ENCODE data around the gene HFE. TPM values are rescaled to one million over a fixed set of nuclear protein-coding genes. Genes with fewer than 3 reads are reported as not detected.
"Not testable (repeated sequence)": the region's sequence is repeated elsewhere in the genome, so short reads cannot be mapped to it uniquely, and the experiment has no call there.

Gene HFE
- total RNA-seq, 2 experiments from 2014 or later, result 0.57 to 1.4 TPM

- H3K27ac Mint-ChIP-seq, result no peak overlapping the region
- CTCF ChIA-PET, result interaction anchor here (0.6 to 20.3 kb wide), 3 partner anchors 27 to 98 kb away, joined by 3 to 570 read pairs (median 4); partner anchors contain the start of gene HFE
- intact Hi-C loops (cut with micrococcal nuclease), result loop anchor here (10.0 kb wide), 1 partner anchor 527 kb away; the partner anchor contains the start of gene ABT1
- H3K4me3 Mint-ChIP-seq, result no peak overlapping the region
- no peak for DNase-seq
- no peaks in the 10 kb centered on the region for H3K36me3 Mint-ChIP-seq (ENCODE audit: low read depth)
- H3K4me1 Mint-ChIP-seq (ENCODE audit: low read depth), result peaks cover 4% of the 10 kb centered on the region
- no peaks in the 10 kb centered on the region for H3K27me3 Mint-ChIP-seq (ENCODE audit: low read depth)
- no peaks in the 10 kb centered on the region for H3K9me3 Mint-ChIP-seq
Observed at GRCh38 chr6:26068036-26068435, 19.2 kb upstream of the HFE start.

GRCh38 chr6:26071135-26071534 is 16.1 kb upstream of the HFE start:
- Mint-ChIP-seq H3K4me1 (ENCODE audit: low read depth) (peaks cover under 1% of the 10 kb centered on the region), H3K27ac (no peak overlapping the region), H3K36me3 (ENCODE audit: low read depth) (no peaks in the 10 kb centered on the region), H3K27me3 (ENCODE audit: low read depth) (no peaks in the 10 kb centered on the region), H3K9me3 (no peaks in the 10 kb centered on the region), H3K4me3 (no peak overlapping the region)
- no peak for DNase-seq
- intact Hi-C loops (cut with micrococcal nuclease), result no loop called here
- CTCF ChIA-PET, result interaction anchor here (20.3 kb wide), 1 partner anchor 24 kb away, joined by 570 read pairs; the partner anchor contains the start of gene HFE

DNA sequence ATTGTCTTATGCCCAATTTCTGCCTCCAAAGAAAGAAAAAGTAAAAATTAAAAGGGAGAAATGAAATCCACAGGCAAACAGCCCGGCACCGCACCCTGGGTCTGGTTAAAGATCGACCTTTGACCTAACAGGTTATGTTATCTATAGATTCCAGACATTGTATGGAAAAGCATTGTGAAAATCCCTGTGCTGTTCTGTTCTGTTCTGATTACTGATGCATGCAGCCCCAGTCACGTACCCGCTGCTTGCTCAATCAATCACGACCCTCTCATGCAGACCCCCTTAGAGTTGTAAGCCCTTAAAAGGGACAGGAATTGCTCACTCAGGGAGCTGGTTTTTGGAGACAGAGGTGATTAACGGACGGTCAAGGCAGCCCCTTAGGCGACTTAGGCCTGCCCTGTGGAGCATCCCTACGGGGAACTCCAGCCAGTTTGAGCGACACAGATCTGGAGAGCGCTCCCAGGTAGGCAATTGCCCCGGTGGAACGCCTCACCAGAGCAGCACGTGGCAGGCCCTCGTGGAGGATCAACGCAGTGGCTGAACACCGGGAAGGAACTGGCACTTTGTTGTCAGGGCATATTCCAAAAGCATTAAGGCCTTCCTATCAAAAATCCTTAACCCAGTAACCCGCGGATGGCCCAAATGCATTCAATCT is 12.0 kb upstream of the HFE start:
- Mint-ChIP-seq H3K27ac (no peak overlapping the region), H3K27me3 (ENCODE audit: low read depth) (no peaks in the 10 kb centered on the region), H3K36me3 (ENCODE audit: low read depth) (no peaks in the 10 kb centered on the region), H3K4me1 (ENCODE audit: low read depth) (peaks cover 4% of the 10 kb centered on the region), H3K9me3 (no peaks in the 10 kb centered on the region), H3K4me3 (no peak overlapping the region)
- no peak for DNase-seq
- CTCF ChIA-PET, result interaction anchor here (1.4 to 20.3 kb wide), 2 partner anchors 10 to 20 kb away, joined by 3 to 570 read pairs; partner anchors contain the start of gene HFE
- intact Hi-C loops (cut with micrococcal nuclease), result no loop called here

DNA sequence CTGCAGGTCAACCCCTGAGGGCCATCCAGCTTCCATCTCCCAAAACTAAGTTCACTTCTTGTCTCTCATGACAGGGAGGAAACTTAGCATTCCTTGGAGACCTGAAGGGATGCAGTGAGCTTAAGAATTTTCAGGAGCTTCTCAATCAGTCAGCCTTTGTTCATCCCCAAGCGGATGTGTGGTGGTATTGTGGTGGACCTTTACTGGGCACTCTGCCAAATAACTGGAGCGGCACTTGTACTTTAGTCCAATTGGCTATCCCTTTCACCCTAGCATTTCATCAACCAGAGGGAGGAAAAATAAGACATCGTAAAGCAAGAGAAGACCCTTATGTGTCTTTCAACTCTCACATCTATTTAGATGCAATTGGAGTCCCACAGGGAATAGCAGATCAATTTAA is 9.2 kb upstream of the HFE start:
- CTCF ChIA-PET, result interaction anchor here (1.3 to 3.8 kb wide), 2 partner anchors 9 to 19 kb away, joined by 5 to 22 read pairs; partner anchors contain the start of gene HFE
- H3K4me3 Mint-ChIP-seq; H3K4me1 Mint-ChIP-seq (ENCODE audit: low read depth); H3K9me3 Mint-ChIP-seq; DNase-seq; H3K27ac Mint-ChIP-seq; H3K36me3 Mint-ChIP-seq (ENCODE audit: low read depth); H3K27me3 Mint-ChIP-seq (ENCODE audit: low read depth): not testable (repeated sequence)
- intact Hi-C loops (cut with micrococcal nuclease), result loop anchor here (1.0 kb wide), 1 partner anchor 8 kb away; no protein-coding TSS in a partner anchor

- DNase-seq; H3K4me3 Mint-ChIP-seq; H3K36me3 Mint-ChIP-seq (ENCODE audit: low read depth); intact Hi-C loops (cut with micrococcal nuclease); H3K9me3 Mint-ChIP-seq; H3K4me1 Mint-ChIP-seq (ENCODE audit: low read depth); H3K27ac Mint-ChIP-seq; H3K27me3 Mint-ChIP-seq (ENCODE audit: low read depth): not testable (repeated sequence)
- CTCF ChIA-PET, result interaction anchor here (0.7 to 3.8 kb wide), 4 partner anchors 12 to 26 kb away, joined by 4 to 22 read pairs (median 6); no protein-coding TSS in a partner anchor
Observed at GRCh38 chr6:26081096-26081495, 6.1 kb upstream of the HFE start.

GRCh38 chr6:26086211-26086610 is 1.0 kb upstream of the HFE start:
- intact Hi-C loops (cut with micrococcal nuclease), result loop anchor here (1.0 kb wide), 1 partner anchor 8 kb away; no protein-coding TSS in a partner anchor
- no peak overlapping the region for H3K4me3 Mint-ChIP-seq
- CTCF ChIA-PET, result interaction anchor here (4.1 to 20.7 kb wide), 2 partner anchors 11 to 21 kb away, joined by 64 to 570 read pairs; a partner anchor contains a TSS
- H3K9me3 Mint-ChIP-seq, result peaks cover 2% of the 10 kb centered on the region
- no peaks in the 10 kb centered on the region for H3K27me3 Mint-ChIP-seq (ENCODE audit: low read depth)
- H3K36me3 Mint-ChIP-seq (ENCODE audit: low read depth), result peaks cover 1% of the 10 kb centered on the region
- H3K27ac Mint-ChIP-seq, result no peak overlapping the region
- peaks cover 27% of the 10 kb centered on the region for H3K4me1 Mint-ChIP-seq (ENCODE audit: low read depth)
- DNase-seq, result peak; percentile 48

DNA sequence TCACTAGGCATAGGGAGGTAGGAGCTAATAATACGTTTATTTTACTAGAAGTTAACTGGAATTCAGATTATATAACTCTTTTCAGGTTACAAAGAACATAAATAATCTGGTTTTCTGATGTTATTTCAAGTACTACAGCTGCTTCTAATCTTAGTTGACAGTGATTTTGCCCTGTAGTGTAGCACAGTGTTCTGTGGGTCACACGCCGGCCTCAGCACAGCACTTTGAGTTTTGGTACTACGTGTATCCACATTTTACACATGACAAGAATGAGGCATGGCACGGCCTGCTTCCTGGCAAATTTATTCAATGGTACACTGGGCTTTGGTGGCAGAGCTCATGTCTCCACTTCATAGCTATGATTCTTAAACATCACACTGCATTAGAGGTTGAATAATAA is 1.1 kb downstream of the HFE start:
- intact Hi-C loops (cut with micrococcal nuclease), result no loop called here
- peaks cover 1% of the 10 kb centered on the region for H3K36me3 Mint-ChIP-seq (ENCODE audit: low read depth)
- H3K4me1 Mint-ChIP-seq (ENCODE audit: low read depth), result peaks cover 34% of the 10 kb centered on the region
- H3K4me3 Mint-ChIP-seq, result peak overlapping the region; percentile 77
- H3K27me3 Mint-ChIP-seq (ENCODE audit: low read depth), result no peaks in the 10 kb centered on the region
- no peaks in the 10 kb centered on the region for H3K9me3 Mint-ChIP-seq
- H3K27ac Mint-ChIP-seq, result no peak overlapping the region
- CTCF ChIA-PET, result interaction anchor here (4.1 to 20.7 kb wide), 2 partner anchors 9 to 23 kb away, joined by 64 to 570 read pairs; a partner anchor contains a TSS
- no peak for DNase-seq

- H3K4me3 Mint-ChIP-seq, result no peak overlapping the region
- no peak for DNase-seq
- peaks cover 35% of the 10 kb centered on the region for H3K4me1 Mint-ChIP-seq (ENCODE audit: low read depth)
- intact Hi-C loops (cut with micrococcal nuclease), result no loop called here
- CTCF ChIA-PET, result interaction anchor here (20.7 kb wide), 1 partner anchor 24 kb away, joined by 570 read pairs; a partner anchor contains a TSS
- H3K27me3 Mint-ChIP-seq (ENCODE audit: low read depth), result no peaks in the 10 kb centered on the region
- no peaks in the 10 kb centered on the region for H3K9me3 Mint-ChIP-seq
- H3K36me3 Mint-ChIP-seq (ENCODE audit: low read depth), result peaks cover 1% of the 10 kb centered on the region
- H3K27ac Mint-ChIP-seq, result no peak overlapping the region
Observed at GRCh38 chr6:26089272-26089671, 2.0 kb downstream of the HFE start.

- Mint-ChIP-seq H3K4me3 (no peak overlapping the region), H3K4me1 (ENCODE audit: low read depth) (peaks cover 29% of the 10 kb centered on the region), H3K27ac (no peak overlapping the region), H3K9me3 (no peaks in the 10 kb centered on the region), H3K36me3 (ENCODE audit: low read depth) (peaks cover 1% of the 10 kb centered on the region), H3K27me3 (ENCODE audit: low read depth) (peaks cover 2% of the 10 kb centered on the region)
- intact Hi-C loops (cut with micrococcal nuclease), result no loop called here
- no peak for DNase-seq
- CTCF ChIA-PET, result interaction anchor here (20.7 kb wide), 1 partner anchor 27 kb away, joined by 570 read pairs; a partner anchor contains a TSS
Observed at GRCh38 chr6:26092443-26092842, 5.2 kb downstream of the HFE start.

DNA sequence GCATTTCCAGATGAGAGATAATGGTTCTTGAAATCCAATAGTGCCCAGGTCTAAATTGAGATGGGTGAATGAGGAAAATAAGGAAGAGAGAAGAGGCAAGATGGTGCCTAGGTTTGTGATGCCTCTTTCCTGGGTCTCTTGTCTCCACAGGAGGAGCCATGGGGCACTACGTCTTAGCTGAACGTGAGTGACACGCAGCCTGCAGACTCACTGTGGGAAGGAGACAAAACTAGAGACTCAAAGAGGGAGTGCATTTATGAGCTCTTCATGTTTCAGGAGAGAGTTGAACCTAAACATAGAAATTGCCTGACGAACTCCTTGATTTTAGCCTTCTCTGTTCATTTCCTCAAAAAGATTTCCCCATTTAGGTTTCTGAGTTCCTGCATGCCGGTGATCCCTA is 6.8 kb downstream of the HFE start:
- Mint-ChIP-seq H3K4me3 (no peak overlapping the region), H3K27ac (no peak overlapping the region), H3K9me3 (no peaks in the 10 kb centered on the region), H3K27me3 (ENCODE audit: low read depth) (peaks cover 3% of the 10 kb centered on the region), H3K4me1 (ENCODE audit: low read depth) (peaks cover 19% of the 10 kb centered on the region), H3K36me3 (ENCODE audit: low read depth) (peaks cover 1% of the 10 kb centered on the region)
- intact Hi-C loops (cut with micrococcal nuclease), result no loop called here
- CTCF ChIA-PET, result interaction anchor here (0.5 to 20.7 kb wide), 2 partner anchors 13 to 29 kb away, joined by 3 to 570 read pairs; a partner anchor contains a TSS
- no peak for DNase-seq

DNA sequence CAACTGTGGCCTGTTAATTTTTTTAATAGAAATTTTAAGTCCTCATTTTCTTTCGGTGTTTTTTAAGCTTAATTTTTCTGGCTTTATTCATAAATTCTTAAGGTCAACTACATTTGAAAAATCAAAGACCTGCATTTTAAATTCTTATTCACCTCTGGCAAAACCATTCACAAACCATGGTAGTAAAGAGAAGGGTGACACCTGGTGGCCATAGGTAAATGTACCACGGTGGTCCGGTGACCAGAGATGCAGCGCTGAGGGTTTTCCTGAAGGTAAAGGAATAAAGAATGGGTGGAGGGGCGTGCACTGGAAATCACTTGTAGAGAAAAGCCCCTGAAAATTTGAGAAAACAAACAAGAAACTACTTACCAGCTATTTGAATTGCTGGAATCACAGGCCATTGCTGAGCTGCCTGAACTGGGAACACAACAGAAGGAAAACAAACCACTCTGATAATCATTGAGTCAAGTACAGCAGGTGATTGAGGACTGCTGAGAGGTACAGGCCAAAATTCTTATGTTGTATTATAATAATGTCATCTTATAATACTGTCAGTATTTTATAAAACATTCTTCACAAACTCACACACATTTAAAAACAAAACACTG is 10.1 kb downstream of the HFE start:
- CTCF ChIA-PET, result interaction anchor here (0.6 to 20.7 kb wide), 11 partner anchors 10 to 1756 kb away, joined by 3 to 570 read pairs (median 4); partner anchors contain the start of gene HFE
- Mint-ChIP-seq H3K27me3 (ENCODE audit: low read depth) (peaks cover 3% of the 10 kb centered on the region), H3K4me3 (no peak overlapping the region), H3K27ac (no peak overlapping the region), H3K9me3 (no peaks in the 10 kb centered on the region), H3K36me3 (ENCODE audit: low read depth) (no peaks in the 10 kb centered on the region), H3K4me1 (ENCODE audit: low read depth) (peaks cover 8% of the 10 kb centered on the region)
- DNase-seq, result peak; percentile 75
- intact Hi-C loops (cut with micrococcal nuclease), result loop anchor here (1.0 kb wide), 1 partner anchor 31 kb away; no protein-coding TSS in a partner anchor

DNA sequence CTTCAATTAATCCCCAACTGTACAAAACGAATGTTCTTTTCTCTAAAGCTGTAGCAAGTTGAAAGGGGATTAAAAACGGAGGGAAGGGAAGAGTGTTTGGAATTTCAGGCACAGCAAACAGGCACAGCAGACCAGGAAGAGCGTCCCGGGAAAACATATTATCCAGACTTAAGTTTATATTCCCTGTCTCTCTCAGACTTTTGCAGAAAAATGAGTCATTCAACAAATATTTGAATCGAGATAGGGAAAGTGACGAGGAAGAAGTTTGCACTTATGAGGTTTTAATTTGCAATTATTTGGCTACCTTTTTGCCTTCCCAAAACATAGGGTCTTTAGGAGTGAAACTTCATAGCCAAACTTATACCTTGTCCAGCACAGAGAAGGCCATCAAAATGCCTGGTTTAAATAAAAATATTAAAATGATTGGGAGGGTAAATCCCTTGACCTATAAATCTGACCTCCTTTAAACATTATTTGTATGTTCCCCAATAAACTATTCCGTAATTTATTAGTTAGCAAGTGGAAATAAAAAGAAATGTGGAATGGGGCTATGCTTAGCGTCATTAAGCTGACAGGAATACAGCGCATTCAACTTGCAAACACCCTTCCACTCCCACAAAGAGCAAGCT is 16.0 kb downstream of the HFE start:
- Mint-ChIP-seq H3K36me3 (ENCODE audit: low read depth) (no peaks in the 10 kb centered on the region), H3K27me3 (ENCODE audit: low read depth) (peaks cover 2% of the 10 kb centered on the region), H3K9me3 (no peaks in the 10 kb centered on the region), H3K27ac (peak overlapping the region; percentile 94), H3K4me3 (peak overlapping the region; percentile 80), H3K4me1 (ENCODE audit: low read depth) (peaks cover 18% of the 10 kb centered on the region)
- CTCF ChIA-PET, result interaction anchor here (20.7 kb wide), 1 partner anchor 38 kb away, joined by 570 read pairs; a partner anchor contains a TSS
- intact Hi-C loops (cut with micrococcal nuclease), result loop anchor here (1.0 to 2.0 kb wide), 7 partner anchors 20 to 182 kb away; a partner anchor contains a TSS
- DNase-seq, result no peak

All from activated naive CD4-positive, alpha-beta T cell treated with anti-CD3 and anti-CD28 coated beads for 36 hours (primary cell).